ENCODE data around the gene LRIG1.

Gene LRIG1

GRCh38 chr3:66432041-66432766 lies 68.6 kb downstream of the LRIG1 start:
- no peak for DNase-seq (ENCODE audit: low read depth in 1 of 2, low spot score in 1 of 2)
- no peak for TF ChIP-seq REST (IDR thresholded peaks at IDR 0.05; ENCODE audit: insufficient replicate concordance, low read depth)
- no peak for TF ChIP-seq POLR2AphosphoS5 (IDR thresholded peaks at IDR 0.05; ENCODE audit: low read depth)
- TF ChIP-seq CTCF (IDR thresholded peaks at IDR 0.05; ENCODE audit: insufficient read depth, low read length) = no peak
- no peak for TF ChIP-seq SPI1 (IDR thresholded peaks at IDR 0.05; ENCODE audit: borderline replicate concordance, low read depth)
- TF ChIP-seq GABPA (IDR thresholded peaks at IDR 0.05; ENCODE audit: low read depth) = no peak
- Histone ChIP-seq H3K27ac (replicated peaks) (no peak overlapping the region), H3K27me3 (ENCODE audit: insufficient read depth, poor library complexity, severe bottlenecking) (no peaks in the 10 kb centered on the region), H3K4me3 (replicated peaks; ENCODE audit: insufficient read depth, low read length) (no peak overlapping the region)

- Histone ChIP-seq H3K27me3 (ENCODE audit: insufficient read depth, poor library complexity, severe bottlenecking) (no peaks in the 10 kb centered on the region), H3K27ac (replicated peaks) (no peak overlapping the region), H3K4me3 (replicated peaks; ENCODE audit: insufficient read depth, low read length) (no peak overlapping the region)
- TF ChIP-seq GABPA (IDR thresholded peaks at IDR 0.05; ENCODE audit: low read depth) = no peak
- TF ChIP-seq POLR2AphosphoS5 (IDR thresholded peaks at IDR 0.05; ENCODE audit: low read depth) = no peak
- TF ChIP-seq SPI1 (IDR thresholded peaks at IDR 0.05; ENCODE audit: borderline replicate concordance, low read depth) = no peak
- TF ChIP-seq CTCF (IDR thresholded peaks at IDR 0.05; ENCODE audit: insufficient read depth, low read length) = no peak
- TF ChIP-seq REST (IDR thresholded peaks at IDR 0.05; ENCODE audit: insufficient replicate concordance, low read depth) = no peak
- no peak for DNase-seq (ENCODE audit: low read depth in 1 of 2, low spot score in 1 of 2)
Observed at GRCh38 chr3:66431494-66431893, 69.3 kb downstream of the LRIG1 start.

- no peaks in the 10 kb centered on the region for H3K27me3 ChIP-seq (ENCODE audit: insufficient read depth, poor library complexity, severe bottlenecking)
- TF ChIP-seq REST (IDR thresholded peaks at IDR 0.05; ENCODE audit: insufficient replicate concordance, low read depth) (no peak), CTCF (IDR thresholded peaks at IDR 0.05; ENCODE audit: insufficient read depth, low read length) (no peak), POLR2AphosphoS5 (IDR thresholded peaks at IDR 0.05; ENCODE audit: low read depth) (no peak), GABPA (IDR thresholded peaks at IDR 0.05; ENCODE audit: low read depth) (no peak), SPI1 (IDR thresholded peaks at IDR 0.05; ENCODE audit: borderline replicate concordance, low read depth) (no peak)
- no peak overlapping the region for H3K27ac ChIP-seq (replicated peaks)
- DNase-seq (ENCODE audit: low read depth in 1 of 2, low spot score in 1 of 2) = no peak
- H3K4me3 ChIP-seq (replicated peaks; ENCODE audit: insufficient read depth, low read length) = no peak overlapping the region
Observed at GRCh38 chr3:66430876-66431275, 69.9 kb downstream of the LRIG1 start.
